ENCODE data around the gene KIF12.
"Not testable (repeated sequence)": the region's sequence is repeated elsewhere in the genome, so short reads cannot be mapped to it uniquely, and the experiment has no call there.

KIF12 gene

GRCh38 chr9:114098936-114099668, at the start of gene KIF12:
TSS of gene KIF12 (minus strand) at chr9:114099292. CDS start at chr9:114099276, 16 bp downstream.
- ATAC-seq: no peak

- ATAC-seq: no peak
Observed at GRCh38 chr9:114146735-114147134, 47.6 kb upstream of the KIF12 start.

- ATAC-seq: no peak
Observed at GRCh38 chr9:114143234-114143633, 44.1 kb upstream of the KIF12 start.

GRCh38 chr9:114141553-114142402, 42.7 kb upstream of the KIF12 start:
- no peak for ATAC-seq

- no peak for ATAC-seq
Observed at GRCh38 chr9:114140850-114141249, 41.8 kb upstream of the KIF12 start.

- no peak for ATAC-seq
Observed at GRCh38 chr9:114140401-114140800, 41.3 kb upstream of the KIF12 start.

GRCh38 chr9:114139071-114139470, 40.0 kb upstream of the KIF12 start:
- no peak for ATAC-seq

GRCh38 chr9:114138552-114138971, 39.5 kb upstream of the KIF12 start:
- no peak for ATAC-seq

GRCh38 chr9:114137831-114138230, 38.7 kb upstream of the KIF12 start:
- no peak for ATAC-seq

- no peak for ATAC-seq
Observed at GRCh38 chr9:114134827-114135396, 35.8 kb upstream of the KIF12 start.

- no peak for ATAC-seq
Observed at GRCh38 chr9:114132550-114132918, 33.4 kb upstream of the KIF12 start.

- ATAC-seq: no peak
Observed at GRCh38 chr9:114131808-114132549, 32.9 kb upstream of the KIF12 start.

- ATAC-seq: no peak
Observed at GRCh38 chr9:114130624-114131277, 31.7 kb upstream of the KIF12 start.

GRCh38 chr9:114130141-114130540, 31.0 kb upstream of the KIF12 start:
- no peak for ATAC-seq

GRCh38 chr9:114128759-114129158, 29.7 kb upstream of the KIF12 start:
- ATAC-seq: not testable (repeated sequence)

GRCh38 chr9:114126247-114127060, 27.4 kb upstream of the KIF12 start:
- ATAC-seq: no peak

GRCh38 chr9:114125476-114126013, 26.5 kb upstream of the KIF12 start:
- ATAC-seq: no peak

GRCh38 chr9:114124666-114125475, 25.8 kb upstream of the KIF12 start:
- ATAC-seq: no peak

- ATAC-seq: no peak
Observed at GRCh38 chr9:114124138-114124537, 25.0 kb upstream of the KIF12 start.
